Prostate gland (tissue), 2 donors: ENCODE measurements around the gene ATP13A4. TPM values are rescaled to one million over a fixed set of nuclear protein-coding genes. Genes with fewer than 3 reads are reported as not detected.

ENCODE experiments used
- DNase-seq: peaks from one replicate; pipeline ENCODE4 v3.0.0-alpha.2; 2019; ENCODE audit warnings: low spot score
- H3K27ac ChIP-seq, 2 donors: fragments of 200-600 bp; sonication (generic); 2 replicates each; pipeline ENCODE4 v1.5.1; 2017 to 2019
- H3K27me3 ChIP-seq: fragments of 200-600 bp; sonication (generic); replicated peaks from 2 replicates; pipeline ENCODE4 v1.5.1; 2019; ENCODE audit not compliant: insufficient read depth
- H3K36me3 ChIP-seq, 2 donors: fragments of 200-600 bp; sonication (generic); 1 replicate in 1 of 2; 2 replicates in 1 of 2; pipeline versions ENCODE4 v1.5.1 to v1.8.1; 2017 to 2019
- H3K4me1 ChIP-seq: fragments of 200-600 bp; sonication (generic); replicated peaks from 2 replicates; pipeline ENCODE4 v1.5.1; 2019
- H3K4me3 ChIP-seq, 2 donors: fragments of 200-600 bp; sonication (generic); 2 replicates each; pipeline ENCODE4 v1.5.1; 2017 to 2019
- H3K9me3 ChIP-seq: fragments of 200-600 bp; sonication (generic); 2 replicates; pipeline ENCODE4 v1.5.1; 2017
- CTCF ChIP-seq, 4 experiments: fragments of 200-600 bp in 2 of 4; fragments of 450-650 bp in 2 of 4; sonication (generic) in 2 of 4; IDR thresholded peaks; 1 replicate in 3 of 4; 2 replicates in 1 of 4; pipeline ENCODE4 v1.5.1; 2016 to 2019; ENCODE audit warnings: antibody characterized with exemption in 4 of 4, mild to moderate bottlenecking in 2 of 4, moderate library complexity in 2 of 4
- POLR2A ChIP-seq: fragments of 450-650 bp; IDR thresholded peaks from one replicate; pipeline ENCODE4 v1.6.1; 2016; ENCODE audit warnings: antibody characterized with exemption, mild to moderate bottlenecking
- POLR2AphosphoS5 ChIP-seq: sonication (generic); formaldehyde crosslinking; IDR thresholded peaks from one replicate; pipeline ENCODE4 v1.6.1; 2017; ENCODE audit warnings: antibody characterized with exemption
- WGBS: methylation state at CpG from one replicate; pipeline ENCODE4 v1.1.5; 2018; 5-methylcytosine and 5-hydroxymethylcytosine counted together
- intact Hi-C: fragments of 100-400 bp; cut with DNase I; formaldehyde crosslinking; loops from one replicate; pipeline ENCODE4 v1.14.2; 2022
- total RNA-seq, 2 donors: library from RNA; depleted of rRNA; stranded (reverse); fragments of >200 nt; gene quantifications; one replicate each; pipeline ENCODE4 v1.1.0, GENCODE V29; 2016

Gene ATP13A4
- total RNA-seq, 2 donors from 2014 or later: 2.0 TPM; not detected in 1

- 58% methylated on average over 1 of the region's 1 CpG for WGBS
- Histone ChIP-seq H3K36me3 (no peaks in the 10 kb centered on the region), H3K4me3 (no peak overlapping the region), H3K9me3 (no peaks in the 10 kb centered on the region), H3K4me1 (peaks cover 5% of the 10 kb centered on the region), H3K27ac (no peak overlapping the region), H3K27me3 (no peaks in the 10 kb centered on the region)
- no peak for DNase-seq
- intact Hi-C loops: loop anchor here (5.0 kb wide), 1 partner anchor 672 kb away; the partner anchor contains the start of gene MB21D2
- TF ChIP-seq POLR2AphosphoS5 (no peak), POLR2A (no peak), CTCF (IDR thresholded peaks at IDR 0.05) (no peak)
These were observed 34.9 kb upstream of the ATP13A4 start for GRCh38 chr3:193589616-193590015.

GRCh38 chr3:193589129-193589528, 34.4 kb upstream of the ATP13A4 start:
- WGBS: 60% methylated on average over 1 of the region's 1 CpG
- no peak for DNase-seq
- H3K36me3 ChIP-seq: no peaks in the 10 kb centered on the region
- no peak overlapping the region for H3K4me3 ChIP-seq
- intact Hi-C loops: no loop called here
- H3K9me3 ChIP-seq: no peaks in the 10 kb centered on the region
- H3K27ac ChIP-seq: no peak overlapping the region
- H3K4me1 ChIP-seq: peaks cover 5% of the 10 kb centered on the region
- TF ChIP-seq POLR2A (no peak), CTCF (IDR thresholded peaks at IDR 0.05) (no peak), POLR2AphosphoS5 (no peak)
- H3K27me3 ChIP-seq: no peaks in the 10 kb centered on the region

- no peaks in the 10 kb centered on the region for H3K36me3 ChIP-seq
- no peak for TF ChIP-seq POLR2A
- TF ChIP-seq CTCF (IDR thresholded peaks at IDR 0.05): no peak
- TF ChIP-seq POLR2AphosphoS5: no peak
- intact Hi-C loops: no loop called here
- no peaks in the 10 kb centered on the region for H3K9me3 ChIP-seq
- no peak overlapping the region for H3K27ac ChIP-seq
- H3K4me3 ChIP-seq: no peak overlapping the region
- DNase-seq: no peak
- H3K4me1 ChIP-seq: no peaks in the 10 kb centered on the region
- H3K27me3 ChIP-seq: no peaks in the 10 kb centered on the region
These were observed 31.8 kb upstream of the ATP13A4 start for GRCh38 chr3:193586526-193586925.

- H3K4me3 ChIP-seq: no peak overlapping the region
- DNase-seq: no peak
- H3K9me3 ChIP-seq: no peaks in the 10 kb centered on the region
- WGBS: 50% methylated on average over 9 of the region's 9 CpGs
- H3K4me1 ChIP-seq: no peaks in the 10 kb centered on the region
- H3K27me3 ChIP-seq: no peaks in the 10 kb centered on the region
- intact Hi-C loops: no loop called here
- no peaks in the 10 kb centered on the region for H3K36me3 ChIP-seq
- TF ChIP-seq CTCF (IDR thresholded peaks at IDR 0.05) (no peak), POLR2AphosphoS5 (peak; percentile 57), POLR2A (no peak)
- no peak overlapping the region for H3K27ac ChIP-seq
These were observed 30.8 kb upstream of the ATP13A4 start for GRCh38 chr3:193585530-193585929.

GRCh38 chr3:193574488-193575070, 19.9 kb upstream of the ATP13A4 start:
- H3K27ac ChIP-seq: no peak overlapping the region
- H3K9me3 ChIP-seq: no peaks in the 10 kb centered on the region
- no peaks in the 10 kb centered on the region for H3K27me3 ChIP-seq
- intact Hi-C loops: loop anchor here (5.0 to 10.0 kb wide), 3 partner anchors 112 to 1010 kb away; no protein-coding TSS in a partner anchor
- no peaks in the 10 kb centered on the region for H3K36me3 ChIP-seq
- no peak for DNase-seq
- H3K4me1 ChIP-seq: no peaks in the 10 kb centered on the region
- no peak overlapping the region for H3K4me3 ChIP-seq
- WGBS: 53% methylated on average over 2 of the region's 2 CpGs
- TF ChIP-seq POLR2AphosphoS5: no peak
- no peak for TF ChIP-seq CTCF (IDR thresholded peaks at IDR 0.05)
- TF ChIP-seq POLR2A: no peak
